Measurements from ENCODE around the gene UBAC2.

The UBAC2 gene

DNA sequence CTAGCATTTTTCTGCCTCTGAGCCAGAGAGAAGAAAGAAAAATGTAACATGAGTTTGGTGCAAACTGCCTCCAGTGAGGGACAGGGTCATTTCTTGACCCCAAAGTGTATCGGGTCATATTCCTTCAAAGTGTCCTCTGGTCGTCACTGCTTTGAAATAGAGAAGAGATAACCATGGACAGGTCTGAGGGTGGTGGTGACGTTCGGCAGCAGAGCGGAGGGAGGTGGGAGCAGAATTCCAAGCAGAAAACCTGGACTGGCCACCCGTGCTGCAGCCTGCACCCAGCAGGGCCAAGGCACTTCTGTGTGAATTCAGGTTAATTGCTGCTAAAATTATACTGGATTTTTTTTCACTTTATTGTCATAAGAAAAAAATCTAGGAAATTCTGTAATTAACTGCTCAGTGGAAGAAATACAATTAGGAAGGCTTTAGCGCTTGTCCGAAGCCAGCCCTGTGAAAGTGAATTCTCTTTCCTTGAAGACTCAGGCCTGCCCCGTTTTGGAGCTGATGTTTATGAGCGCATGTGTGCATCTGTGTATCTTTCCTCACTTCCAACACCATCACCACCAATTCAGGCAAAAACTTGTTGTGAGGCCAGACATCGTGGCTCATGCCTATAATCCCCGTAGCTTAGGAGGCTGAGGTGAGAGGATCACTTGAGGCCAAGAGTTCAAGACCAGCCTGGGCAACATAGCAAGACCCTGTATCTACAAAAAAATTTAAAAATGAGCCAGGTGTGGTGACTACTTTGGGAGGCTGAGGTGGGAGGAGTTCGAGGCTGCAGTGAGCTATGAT is 37.9 kb upstream of the UBAC2 start:
- Histone ChIP-seq H3K9ac (ENCODE audit: low read length) (no peak overlapping the region), H3K9me3 (ENCODE audit: low read length) (no peaks in the 10 kb centered on the region), H3K36me3 (ENCODE audit: insufficient read depth, low read length) (no peaks in the 10 kb centered on the region), H3K4me1 (ENCODE audit: insufficient read depth, low read length, severe bottlenecking) (no peaks in the 10 kb centered on the region), H3K27me3 (ENCODE audit: insufficient read depth, low read length) (peaks cover 5% of the 10 kb centered on the region; the same call in 1 of the 2 replicates), H3K79me2 (ENCODE audit: insufficient read depth, low read length) (no peaks in the 10 kb centered on the region), H2AFZ (ENCODE audit: low read length) (no peak overlapping the region), H4K20me1 (ENCODE audit: insufficient read depth, low read length) (no peaks in the 10 kb centered on the region), H3K4me3 (ENCODE audit: low read depth, low read length, poor library complexity, severe bottlenecking) (no peak overlapping the region), H3K4me2 (ENCODE audit: low read length) (no peak overlapping the region), H3K9me2 (ENCODE audit: low read depth, low read length) (no peaks in the 10 kb centered on the region), H3F3A (ENCODE audit: insufficient read depth, low read length) (no peaks in the 10 kb centered on the region), H3K27ac (ENCODE audit: low read depth, low read length, poor library complexity, severe bottlenecking) (no peak overlapping the region)
- no peak for TF ChIP-seq EZH2 (IDR thresholded peaks at IDR 0.05; ENCODE audit: borderline replicate concordance, low read length)
- TF ChIP-seq, protein P1, sequence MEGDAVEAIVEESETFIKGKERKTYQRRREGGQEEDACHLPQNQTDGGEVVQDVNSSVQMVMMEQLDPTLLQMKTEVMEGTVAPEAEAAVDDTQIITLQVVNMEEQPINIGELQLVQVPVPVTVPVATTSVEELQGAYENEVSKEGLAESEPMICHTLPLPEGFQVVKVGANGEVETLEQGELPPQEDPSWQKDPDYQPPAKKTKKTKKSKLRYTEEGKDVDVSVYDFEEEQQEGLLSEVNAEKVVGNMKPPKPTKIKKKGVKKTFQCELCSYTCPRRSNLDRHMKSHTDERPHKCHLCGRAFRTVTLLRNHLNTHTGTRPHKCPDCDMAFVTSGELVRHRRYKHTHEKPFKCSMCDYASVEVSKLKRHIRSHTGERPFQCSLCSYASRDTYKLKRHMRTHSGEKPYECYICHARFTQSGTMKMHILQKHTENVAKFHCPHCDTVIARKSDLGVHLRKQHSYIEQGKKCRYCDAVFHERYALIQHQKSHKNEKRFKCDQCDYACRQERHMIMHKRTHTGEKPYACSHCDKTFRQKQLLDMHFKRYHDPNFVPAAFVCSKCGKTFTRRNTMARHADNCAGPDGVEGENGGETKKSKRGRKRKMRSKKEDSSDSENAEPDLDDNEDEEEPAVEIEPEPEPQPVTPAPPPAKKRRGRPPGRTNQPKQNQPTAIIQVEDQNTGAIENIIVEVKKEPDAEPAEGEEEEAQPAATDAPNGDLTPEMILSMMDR (IDR thresholded peaks at IDR 0.05; ENCODE audit: low read length): no peak

DNA sequence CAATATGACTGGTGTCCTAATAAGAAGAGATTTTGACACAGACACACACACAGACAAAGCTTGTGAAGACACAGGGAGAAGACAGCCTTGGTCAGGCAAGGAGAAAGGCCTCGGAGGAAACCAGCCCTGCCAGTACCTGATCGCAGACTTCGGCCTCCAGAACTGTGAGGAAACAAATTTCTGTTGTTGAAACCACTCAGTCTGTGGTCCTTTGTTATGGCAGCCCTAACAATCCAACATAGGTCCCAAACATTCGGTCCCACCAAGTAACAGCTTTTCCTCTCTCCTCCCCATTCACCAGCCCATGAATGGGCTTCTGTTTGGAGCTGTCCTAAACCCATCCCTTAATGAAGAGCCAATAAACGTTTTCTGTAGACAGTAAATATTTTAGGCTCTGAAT is 36.4 kb upstream of the UBAC2 start:
- H3K36me3 ChIP-seq (ENCODE audit: insufficient read depth, low read length): no peaks in the 10 kb centered on the region
- TF ChIP-seq EZH2 (IDR thresholded peaks at IDR 0.05; ENCODE audit: borderline replicate concordance, low read length): no peak
- TF ChIP-seq, protein P1 (IDR thresholded peaks at IDR 0.05; ENCODE audit: low read length): no peak
- no peaks in the 10 kb centered on the region for H3K4me1 ChIP-seq (ENCODE audit: insufficient read depth, low read length, severe bottlenecking)
- no peak overlapping the region for H3K9ac ChIP-seq (ENCODE audit: low read length)
- no peaks in the 10 kb centered on the region for H3K9me2 ChIP-seq (ENCODE audit: low read depth, low read length)
- no peaks in the 10 kb centered on the region for H3F3A ChIP-seq (ENCODE audit: insufficient read depth, low read length)
- H3K27ac ChIP-seq (ENCODE audit: low read depth, low read length, poor library complexity, severe bottlenecking): no peak overlapping the region
- no peak overlapping the region for H3K4me2 ChIP-seq (ENCODE audit: low read length)
- no peaks in the 10 kb centered on the region for H4K20me1 ChIP-seq (ENCODE audit: insufficient read depth, low read length)
- H2AFZ ChIP-seq (ENCODE audit: low read length): no peak overlapping the region
- no peaks in the 10 kb centered on the region for H3K79me2 ChIP-seq (ENCODE audit: insufficient read depth, low read length)
- no peaks in the 10 kb centered on the region for H3K9me3 ChIP-seq (ENCODE audit: low read length)
- H3K27me3 ChIP-seq (ENCODE audit: insufficient read depth, low read length): no peaks in the 10 kb centered on the region
- no peak overlapping the region for H3K4me3 ChIP-seq (ENCODE audit: low read depth, low read length, poor library complexity, severe bottlenecking)

- Histone ChIP-seq H4K20me1 (ENCODE audit: insufficient read depth, low read length) (no peaks in the 10 kb centered on the region), H3F3A (ENCODE audit: insufficient read depth, low read length) (no peaks in the 10 kb centered on the region), H2AFZ (ENCODE audit: low read length) (no peak overlapping the region), H3K27ac (ENCODE audit: low read depth, low read length, poor library complexity, severe bottlenecking) (no peak overlapping the region), H3K79me2 (ENCODE audit: insufficient read depth, low read length) (no peaks in the 10 kb centered on the region), H3K36me3 (ENCODE audit: insufficient read depth, low read length) (no peaks in the 10 kb centered on the region), H3K9me3 (ENCODE audit: low read length) (no peaks in the 10 kb centered on the region), H3K4me3 (ENCODE audit: low read depth, low read length, poor library complexity, severe bottlenecking) (no peak overlapping the region), H3K9me2 (ENCODE audit: low read depth, low read length) (no peaks in the 10 kb centered on the region), H3K27me3 (ENCODE audit: insufficient read depth, low read length) (no peaks in the 10 kb centered on the region), H3K4me2 (ENCODE audit: low read length) (no peak overlapping the region), H3K4me1 (ENCODE audit: insufficient read depth, low read length, severe bottlenecking) (no peaks in the 10 kb centered on the region), H3K9ac (ENCODE audit: low read length) (no peak overlapping the region)
- TF ChIP-seq, protein P1 (IDR thresholded peaks at IDR 0.05; ENCODE audit: low read length): no peak
- no peak for TF ChIP-seq EZH2 (IDR thresholded peaks at IDR 0.05; ENCODE audit: borderline replicate concordance, low read length)
These were observed 34.7 kb upstream of the UBAC2 start for GRCh38 chr13:99165753-99166587.

Data from OCI-LY1 (cell line).